Osteoblast (primary cell): ENCODE measurements around the gene TNFRSF25. TPM values are rescaled to one million over a fixed set of nuclear protein-coding genes. Genes with fewer than 3 reads are reported as not detected.
"Not testable (repeated sequence)": the region's sequence is repeated elsewhere in the genome, so short reads cannot be mapped to it uniquely, and the experiment has no call there.

ENCODE experiments used
- DNase-seq: peaks from one replicate; pipeline ENCODE4 v3.0.0; 2011; ENCODE audit warnings: low spot score, mixed read lengths; ENCODE audit not compliant: insufficient read length; ENCODE audit errors: missing footprints
- H2AFZ ChIP-seq: 2 replicates; pipeline ENCODE4 v1.6.0; 2011; ENCODE audit warnings: mild to moderate bottlenecking, low read length
- H3K27ac ChIP-seq: 2 replicates; pipeline ENCODE4 v1.5.1; 2011; ENCODE audit warnings: mild to moderate bottlenecking, low read depth, low read length, moderate library complexity
- H3K27me3 ChIP-seq: 2 replicates; pipeline ENCODE4 v1.6.0; 2012; ENCODE audit warnings: mild to moderate bottlenecking, control low read depth, inconsistent platforms, low read length, moderate library complexity; ENCODE audit not compliant: insufficient read depth
- H3K36me3 ChIP-seq: 2 replicates; pipeline ENCODE4 v1.5.1; 2011; ENCODE audit warnings: mild to moderate bottlenecking, low read length, control low read depth, moderate library complexity; ENCODE audit not compliant: insufficient read depth
- H3K4me1 ChIP-seq: 2 replicates; pipeline ENCODE4 v1.5.1; 2011; ENCODE audit warnings: mild to moderate bottlenecking, low read length, control low read depth, moderate library complexity; ENCODE audit not compliant: insufficient read depth
- H3K4me2 ChIP-seq: 2 replicates; pipeline ENCODE4 v1.6.0; 2011; ENCODE audit warnings: mild to moderate bottlenecking, low read length; ENCODE audit not compliant: insufficient read depth
- H3K4me3 ChIP-seq: fragments of 200-600 bp; sonication (generic); 3 replicates; pipeline ENCODE4 v1.5.1; 2012; ENCODE audit warnings: mild to moderate bottlenecking, low read length, inconsistent platforms; ENCODE audit not compliant: insufficient read depth
- H3K79me2 ChIP-seq: 2 replicates; pipeline ENCODE4 v1.6.0; 2012; ENCODE audit warnings: mild to moderate bottlenecking, low read length, control low read depth, inconsistent platforms; ENCODE audit not compliant: insufficient read depth
- H3K9me3 ChIP-seq: 2 replicates; pipeline ENCODE4 v1.5.1; 2011; ENCODE audit warnings: low read depth, low read length, control low read depth
- H4K20me1 ChIP-seq: 2 replicates; pipeline ENCODE4 v1.6.0; 2012; ENCODE audit warnings: mild to moderate bottlenecking, low read length, control low read depth; ENCODE audit not compliant: insufficient read depth
- total RNA-seq: library from RNA; depleted of rRNA; stranded (reverse); fragments of >200 nt; gene quantifications from 2 replicates; pipeline ENCODE4 v1.2.3, GENCODE V29; 2012
- TF ChIP-seq, protein P1 (sequence below): IDR thresholded peaks from 2 replicates; pipeline ENCODE4 v1.5.1; 2011; ENCODE audit warnings: mild to moderate bottlenecking, low read depth, low read length, moderate library complexity; ENCODE audit errors: extremely low read depth

The TNFRSF25 gene
- total RNA-seq, 1 donor: 3.3 TPM

DNA sequence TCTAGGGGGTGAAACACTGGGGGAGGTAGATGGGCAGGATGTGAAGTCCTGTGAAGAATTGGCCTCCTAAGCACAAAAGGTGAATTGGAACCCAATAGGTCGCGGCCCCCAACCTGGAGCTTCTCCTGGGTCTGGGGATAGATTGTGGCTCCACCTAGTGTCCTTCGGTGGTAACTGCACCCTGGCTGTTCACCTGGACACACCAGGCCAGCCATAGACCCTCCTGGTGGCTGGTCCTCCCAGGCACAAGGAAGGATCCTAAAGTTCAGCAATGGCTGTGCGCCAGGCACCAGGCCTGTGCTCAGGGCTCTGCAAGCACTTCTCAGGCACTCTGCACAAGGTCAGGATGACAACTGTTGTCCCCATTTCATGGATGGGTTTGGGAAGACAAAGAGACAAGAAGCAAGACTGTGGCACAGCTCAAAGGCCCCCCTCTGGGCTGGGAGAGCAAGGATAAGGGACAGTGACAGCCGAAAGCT, 27.9 kb downstream of the TNFRSF25 start:
- peak; percentile 96 for DNase-seq
- no peak overlapping the region for H2AFZ ChIP-seq

DNA sequence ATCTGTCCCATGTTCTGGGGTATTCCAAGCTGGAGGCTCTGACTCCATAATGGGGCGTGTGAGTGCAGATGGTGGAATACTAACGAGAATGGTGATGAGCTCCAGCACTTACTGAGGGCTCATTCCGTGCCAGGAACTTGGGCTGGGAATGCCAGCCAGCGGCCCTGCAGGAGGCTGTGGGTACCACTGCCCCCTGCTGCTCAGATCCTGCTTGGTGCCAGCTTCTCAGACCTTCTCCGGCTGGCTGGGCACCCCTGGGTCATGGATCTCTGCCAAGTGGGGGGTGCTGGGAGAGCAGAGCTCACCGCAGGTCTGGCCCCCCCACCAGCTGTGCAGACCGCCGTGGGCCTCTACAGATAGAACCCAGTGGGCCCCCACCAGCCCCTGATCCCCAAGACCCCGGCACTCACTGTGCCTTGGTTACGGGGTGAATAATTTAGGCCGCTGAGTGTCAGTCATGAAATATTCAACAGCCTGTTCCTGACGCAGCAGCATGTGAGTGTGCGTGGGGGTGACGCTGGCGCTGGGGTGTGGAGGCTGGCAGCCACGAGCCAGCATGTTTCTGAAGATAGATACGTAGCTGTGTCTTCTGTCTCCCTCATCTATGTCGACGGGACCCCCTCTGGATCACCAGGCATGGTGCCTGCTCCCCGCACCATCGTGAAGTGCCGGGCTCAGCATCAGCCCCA, 28.8 kb downstream of the TNFRSF25 start:
- H3K79me2 ChIP-seq, H2AFZ ChIP-seq, H3K4me2 ChIP-seq, DNase-seq, H3K4me3 ChIP-seq, H3K9me3 ChIP-seq, H3K27ac ChIP-seq, H4K20me1 ChIP-seq, H3K36me3 ChIP-seq, H3K4me1 ChIP-seq: not testable (repeated sequence)
- TF ChIP-seq, protein P1, sequence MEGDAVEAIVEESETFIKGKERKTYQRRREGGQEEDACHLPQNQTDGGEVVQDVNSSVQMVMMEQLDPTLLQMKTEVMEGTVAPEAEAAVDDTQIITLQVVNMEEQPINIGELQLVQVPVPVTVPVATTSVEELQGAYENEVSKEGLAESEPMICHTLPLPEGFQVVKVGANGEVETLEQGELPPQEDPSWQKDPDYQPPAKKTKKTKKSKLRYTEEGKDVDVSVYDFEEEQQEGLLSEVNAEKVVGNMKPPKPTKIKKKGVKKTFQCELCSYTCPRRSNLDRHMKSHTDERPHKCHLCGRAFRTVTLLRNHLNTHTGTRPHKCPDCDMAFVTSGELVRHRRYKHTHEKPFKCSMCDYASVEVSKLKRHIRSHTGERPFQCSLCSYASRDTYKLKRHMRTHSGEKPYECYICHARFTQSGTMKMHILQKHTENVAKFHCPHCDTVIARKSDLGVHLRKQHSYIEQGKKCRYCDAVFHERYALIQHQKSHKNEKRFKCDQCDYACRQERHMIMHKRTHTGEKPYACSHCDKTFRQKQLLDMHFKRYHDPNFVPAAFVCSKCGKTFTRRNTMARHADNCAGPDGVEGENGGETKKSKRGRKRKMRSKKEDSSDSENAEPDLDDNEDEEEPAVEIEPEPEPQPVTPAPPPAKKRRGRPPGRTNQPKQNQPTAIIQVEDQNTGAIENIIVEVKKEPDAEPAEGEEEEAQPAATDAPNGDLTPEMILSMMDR: peak; percentile 27
- peaks cover 12% of the 10 kb centered on the region for H3K27me3 ChIP-seq

More for the DNA sequence above, 27.9 kb downstream of the TNFRSF25 start:
- Histone ChIP-seq H3K4me1 (no peaks in the 10 kb centered on the region), H3K9me3 (no peaks in the 10 kb centered on the region), H3K79me2 (no peaks in the 10 kb centered on the region), H3K27ac (no peak overlapping the region), H3K27me3 (peaks cover 12% of the 10 kb centered on the region), H4K20me1 (no peaks in the 10 kb centered on the region), H3K4me2 (no peak overlapping the region), H3K4me3 (no peak overlapping the region), H3K36me3 (no peaks in the 10 kb centered on the region)
- TF ChIP-seq, protein P1: peak; percentile 81

DNA sequence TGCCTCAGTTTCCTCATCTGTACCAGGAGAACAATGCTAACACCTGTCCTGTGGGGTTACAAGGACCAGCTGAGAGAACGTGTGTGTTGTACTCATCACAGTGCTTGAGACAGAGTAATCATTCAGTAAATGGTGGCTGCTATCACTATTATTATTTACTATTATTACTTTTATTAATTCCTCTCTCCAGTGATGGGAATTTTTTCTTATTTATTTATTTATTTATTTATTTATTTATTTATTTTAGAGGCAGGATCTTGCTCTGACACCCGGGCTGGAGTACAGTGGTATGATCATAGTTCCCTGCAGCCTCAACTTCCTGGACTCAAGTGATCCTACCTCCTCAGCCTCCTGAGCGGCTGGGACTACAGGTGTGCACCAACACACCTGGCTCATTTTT, 29.7 kb downstream of the TNFRSF25 start:
- not testable (repeated sequence) for H3K36me3 ChIP-seq, H3K4me3 ChIP-seq, H2AFZ ChIP-seq, DNase-seq, H3K27me3 ChIP-seq, H3K9me3 ChIP-seq, H4K20me1 ChIP-seq, H3K27ac ChIP-seq, H3K79me2 ChIP-seq, H3K4me2 ChIP-seq, H3K4me1 ChIP-seq

DNA sequence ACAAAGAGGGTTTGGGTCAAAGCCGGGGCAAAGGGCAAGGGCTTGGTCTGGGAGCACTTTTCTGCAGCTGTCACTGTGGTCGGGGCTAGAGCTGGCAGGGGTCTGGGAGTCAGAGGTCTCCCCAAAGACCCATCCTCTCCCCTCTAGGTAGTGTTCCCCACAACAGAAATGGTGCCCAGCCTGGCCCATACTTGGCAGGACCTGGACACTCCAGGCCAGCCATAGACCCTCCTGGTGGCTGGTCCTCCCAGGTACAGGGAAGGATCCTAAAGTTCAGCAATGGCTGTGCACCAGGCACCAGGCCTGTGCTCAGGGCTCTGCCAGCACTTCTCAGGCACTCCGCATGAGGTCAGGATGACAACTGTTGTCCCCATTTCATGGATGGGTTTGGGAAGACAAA, 30.4 kb downstream of the TNFRSF25 start:
- DNase-seq: no peak

More for the DNA sequence above, 30.4 kb downstream of the TNFRSF25 start:
- no peak overlapping the region for H2AFZ ChIP-seq
- no peak overlapping the region for H3K27ac ChIP-seq
- no peaks in the 10 kb centered on the region for H3K36me3 ChIP-seq
- no peak overlapping the region for H3K4me2 ChIP-seq
- no peak overlapping the region for H3K4me3 ChIP-seq
- H3K79me2 ChIP-seq: no peaks in the 10 kb centered on the region
- no peaks in the 10 kb centered on the region for H3K9me3 ChIP-seq
- TF ChIP-seq, protein P1: no peak
- no peaks in the 10 kb centered on the region for H3K4me1 ChIP-seq
- H4K20me1 ChIP-seq: no peaks in the 10 kb centered on the region
- H3K27me3 ChIP-seq: peaks cover 6% of the 10 kb centered on the region
